Measurements from ENCODE around the gene RRH. TPM values are rescaled to one million over a fixed set of nuclear protein-coding genes. Genes with fewer than 3 reads are reported as not detected.

RRH gene
- total and polyA plus RNA-seq, 2 donors (not counting 1 experiment from before 2014, with no cell fraction given), result 0.28 to 0.64 TPM

- Histone ChIP-seq H2AFZ (ENCODE audit: insufficient read depth, low read depth, low read length, poor library complexity, severe bottlenecking) (no peak overlapping the region), H3K36me3 (replicated peaks in 1 of 2; ENCODE audit: control extremely low read depth in 1 of 2, control insufficient read depth in 1 of 2, extremely low read depth in 1 of 2, insufficient read depth in 2 of 2, low read length in 1 of 2) (no peaks in the 10 kb centered on the region), H3K4me3 (ENCODE audit: control extremely low read depth in 1 of 5, extremely low read depth in 1 of 5, insufficient read depth in 1 of 5, low read depth in 2 of 5, low read length in 4 of 5) (no peak overlapping the region), H3K9ac (ENCODE audit: low read length) (no peak overlapping the region), H3K79me2 (ENCODE audit: control insufficient read depth, insufficient read depth, low read length) (peaks cover 8% of the 10 kb centered on the region), H3K4me1 (ENCODE audit: control insufficient read depth in 2 of 2, insufficient read depth in 2 of 2, low read length in 2 of 2) (peaks cover 5 to 6% of the 10 kb centered on the region in 2 donors), H3K4me2 (replicated peaks; ENCODE audit: low read depth, low read length, poor library complexity, severe bottlenecking) (no peak overlapping the region), H3K9me3 (ENCODE audit: control extremely low read depth in 1 of 3, control insufficient read depth in 2 of 3, insufficient read depth in 1 of 3, low read length in 2 of 3) (no peaks in the 10 kb centered on the region), H3K27ac (ENCODE audit: low read length in 2 of 2) (no peak overlapping the region), H3K27me3 (replicated peaks in 1 of 4; ENCODE audit: control extremely low read depth in 1 of 4, control insufficient read depth in 3 of 4, insufficient read depth in 4 of 4, low read length in 3 of 4) (no peaks in the 10 kb centered on the region), H4K20me1 (ENCODE audit: control insufficient read depth, insufficient read depth, low read length, poor library complexity, severe bottlenecking) (no peaks in the 10 kb centered on the region)
- ATAC-seq (ENCODE audit: low read depth) (no peak), DNase-seq (no peak)
- intact Hi-C loops (cut with micrococcal nuclease), result loop anchor here (10.0 kb wide), 2 partner anchors 1156 to 1186 kb away; partner anchors contain the start of genes OSTC and RPL34
- no peak overlapping the region for H3K27ac Mint-ChIP-seq
- H3K27me3 Mint-ChIP-seq, result peaks cover 12% of the 10 kb centered on the region
- ChIA-PET CTCF (no interaction called here), POLR2A (interaction anchor here (0.7 kb wide), 1 partner anchor 104 kb away, joined by 4 read pairs; no protein-coding TSS in a partner anchor)
- TF ChIP-seq, protein P1, sequence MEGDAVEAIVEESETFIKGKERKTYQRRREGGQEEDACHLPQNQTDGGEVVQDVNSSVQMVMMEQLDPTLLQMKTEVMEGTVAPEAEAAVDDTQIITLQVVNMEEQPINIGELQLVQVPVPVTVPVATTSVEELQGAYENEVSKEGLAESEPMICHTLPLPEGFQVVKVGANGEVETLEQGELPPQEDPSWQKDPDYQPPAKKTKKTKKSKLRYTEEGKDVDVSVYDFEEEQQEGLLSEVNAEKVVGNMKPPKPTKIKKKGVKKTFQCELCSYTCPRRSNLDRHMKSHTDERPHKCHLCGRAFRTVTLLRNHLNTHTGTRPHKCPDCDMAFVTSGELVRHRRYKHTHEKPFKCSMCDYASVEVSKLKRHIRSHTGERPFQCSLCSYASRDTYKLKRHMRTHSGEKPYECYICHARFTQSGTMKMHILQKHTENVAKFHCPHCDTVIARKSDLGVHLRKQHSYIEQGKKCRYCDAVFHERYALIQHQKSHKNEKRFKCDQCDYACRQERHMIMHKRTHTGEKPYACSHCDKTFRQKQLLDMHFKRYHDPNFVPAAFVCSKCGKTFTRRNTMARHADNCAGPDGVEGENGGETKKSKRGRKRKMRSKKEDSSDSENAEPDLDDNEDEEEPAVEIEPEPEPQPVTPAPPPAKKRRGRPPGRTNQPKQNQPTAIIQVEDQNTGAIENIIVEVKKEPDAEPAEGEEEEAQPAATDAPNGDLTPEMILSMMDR (IDR thresholded peaks at IDR 0.05), result no peak
- no peak for TF ChIP-seq EZH2 (IDR thresholded peaks at IDR 0.05; ENCODE audit: borderline replicate concordance, insufficient read depth, low read depth, low read length, poor library complexity, severe bottlenecking)
- 98% methylated on average over 9 of the region's 11 CpGs for WGBS (ENCODE audit: insufficient coverage)
- H3K4me3 Mint-ChIP-seq, result no peak overlapping the region
- no peaks in the 10 kb centered on the region for H3K9me3 Mint-ChIP-seq (ENCODE audit: insufficient read depth)
- peaks cover 12% of the 10 kb centered on the region for H3K4me1 Mint-ChIP-seq
Measured at GRCh38 chr4:109810552-109811387, 17.0 kb upstream of the RRH start.

- Histone ChIP-seq H2AFZ (ENCODE audit: insufficient read depth, low read depth, low read length, poor library complexity, severe bottlenecking) (no peak overlapping the region), H3K36me3 (replicated peaks in 1 of 2; ENCODE audit: control extremely low read depth in 1 of 2, control insufficient read depth in 1 of 2, extremely low read depth in 1 of 2, insufficient read depth in 2 of 2, low read length in 1 of 2) (no peaks in the 10 kb centered on the region), H3K27me3 (replicated peaks in 1 of 4; ENCODE audit: control extremely low read depth in 1 of 4, control insufficient read depth in 3 of 4, insufficient read depth in 4 of 4, low read length in 3 of 4) (no peaks in the 10 kb centered on the region), H3K9me3 (ENCODE audit: control extremely low read depth in 1 of 3, control insufficient read depth in 2 of 3, insufficient read depth in 1 of 3, low read length in 2 of 3) (no peaks in the 10 kb centered on the region), H3K79me2 (ENCODE audit: control insufficient read depth, insufficient read depth, low read length) (peaks cover 18% of the 10 kb centered on the region), H3K4me1 (ENCODE audit: control insufficient read depth in 2 of 2, insufficient read depth in 2 of 2, low read length in 2 of 2) (peaks cover 12 to 14% of the 10 kb centered on the region in 2 donors), H3K4me2 (replicated peaks; ENCODE audit: low read depth, low read length, poor library complexity, severe bottlenecking) (no peak overlapping the region), H3K27ac (ENCODE audit: low read length in 2 of 2) (no peak overlapping the region), H3K4me3 (ENCODE audit: control extremely low read depth in 1 of 5, extremely low read depth in 1 of 5, insufficient read depth in 1 of 5, low read depth in 2 of 5, low read length in 4 of 5) (no peak overlapping the region), H4K20me1 (ENCODE audit: control insufficient read depth, insufficient read depth, low read length, poor library complexity, severe bottlenecking) (no peaks in the 10 kb centered on the region), H3K9ac (ENCODE audit: low read length) (no peak overlapping the region)
- H3K27me3 Mint-ChIP-seq, result peaks cover 7% of the 10 kb centered on the region
- ChIA-PET CTCF (no interaction called here), POLR2A (no interaction called here)
- no peaks in the 10 kb centered on the region for H3K9me3 Mint-ChIP-seq (ENCODE audit: insufficient read depth)
- no peak overlapping the region for H3K4me3 Mint-ChIP-seq
- no CpG with 5 or more reads among the region's 3 CpGs for whole genome bisulfite sequencing (ENCODE audit: insufficient coverage)
- intact Hi-C loops (cut with micrococcal nuclease), result loop anchor here (10.0 kb wide), 2 partner anchors 1157 to 1187 kb away; partner anchors contain the start of genes OSTC and RPL34
- peaks cover 22% of the 10 kb centered on the region for H3K4me1 Mint-ChIP-seq
- ATAC-seq (ENCODE audit: low read depth), result no peak
- no peak for DNase-seq
- TF ChIP-seq, protein P1 (IDR thresholded peaks at IDR 0.05), result no peak
- no peak for TF ChIP-seq EZH2 (IDR thresholded peaks at IDR 0.05; ENCODE audit: borderline replicate concordance, insufficient read depth, low read depth, low read length, poor library complexity, severe bottlenecking)
- no peak overlapping the region for H3K27ac Mint-ChIP-seq
Measured at GRCh38 chr4:109811707-109812106, 16.1 kb upstream of the RRH start.
